Eye (tissue), 1 donor: ENCODE measurements around the gene EFCAB11.

Source experiments
- DNase-seq: peaks from one replicate; pipeline ENCODE4 v3.0.0-alpha.2; 2015

Gene EFCAB11

DNA sequence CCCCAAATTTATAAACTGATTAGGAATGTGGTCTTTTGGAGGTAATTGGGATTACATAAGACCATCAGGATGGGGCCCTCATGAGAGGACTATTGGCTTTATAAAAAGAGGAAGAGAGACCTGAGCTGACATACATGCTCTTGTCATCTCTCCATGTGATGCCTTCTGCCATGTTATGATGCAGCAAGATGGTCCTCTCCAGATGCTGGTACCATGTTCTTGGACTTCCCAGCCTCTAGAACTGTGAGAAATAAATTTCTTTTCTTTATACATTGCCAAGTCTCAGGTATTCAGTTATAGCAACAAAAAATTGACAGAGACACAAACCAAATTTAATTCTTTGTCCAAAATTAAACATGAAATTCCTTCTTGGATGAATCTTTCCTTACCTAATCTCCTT is 92.9 kb downstream of the EFCAB11 start:
- DNase-seq: no peak

DNA sequence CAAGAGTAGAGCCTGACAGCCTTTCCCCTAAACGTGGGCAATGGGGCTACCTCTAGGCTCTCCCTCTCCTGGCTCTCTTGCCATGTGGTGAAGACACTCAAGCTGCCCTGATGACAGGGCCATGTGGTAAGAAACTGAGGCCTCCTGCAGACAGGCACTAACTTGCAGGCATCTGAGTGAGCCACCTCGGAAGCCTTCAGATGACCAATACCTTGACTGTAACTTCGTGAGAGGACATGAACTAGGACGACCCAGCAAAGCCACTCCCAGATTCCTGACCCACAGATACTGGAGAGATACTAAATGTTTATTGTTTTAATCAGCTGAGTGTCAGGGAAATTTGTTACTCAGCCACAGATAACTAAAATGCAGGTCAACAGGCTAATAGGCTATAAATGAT is 96.4 kb downstream of the EFCAB11 start:
- DNase-seq: no peak

DNA sequence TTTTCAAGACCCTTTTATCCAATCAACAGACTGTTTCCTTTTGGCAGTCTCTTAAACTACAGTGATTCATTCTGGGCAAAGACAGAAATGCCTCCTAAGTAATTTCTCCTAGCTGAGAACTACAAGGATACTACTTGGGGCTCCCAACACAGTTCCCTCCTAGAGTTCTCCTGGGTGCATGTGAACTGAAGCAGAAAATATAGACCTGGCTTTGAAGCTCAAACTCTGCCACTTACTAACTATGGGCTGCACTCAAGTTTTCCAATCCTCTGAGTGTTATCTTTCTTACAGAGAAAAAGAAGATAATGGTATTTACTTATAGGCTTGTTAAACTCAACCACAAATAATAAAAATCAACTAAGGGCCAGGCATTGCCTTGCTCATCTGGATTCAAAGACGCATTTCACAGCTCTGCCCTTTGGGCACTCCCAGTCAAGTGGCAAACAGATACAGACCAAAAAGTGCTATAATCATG is 97.6 kb downstream of the EFCAB11 start:
- no peak for DNase-seq

GRCh38 chr14:89855961-89856656 is 98.4 kb downstream of the EFCAB11 start:
- no peak for DNase-seq

DNA sequence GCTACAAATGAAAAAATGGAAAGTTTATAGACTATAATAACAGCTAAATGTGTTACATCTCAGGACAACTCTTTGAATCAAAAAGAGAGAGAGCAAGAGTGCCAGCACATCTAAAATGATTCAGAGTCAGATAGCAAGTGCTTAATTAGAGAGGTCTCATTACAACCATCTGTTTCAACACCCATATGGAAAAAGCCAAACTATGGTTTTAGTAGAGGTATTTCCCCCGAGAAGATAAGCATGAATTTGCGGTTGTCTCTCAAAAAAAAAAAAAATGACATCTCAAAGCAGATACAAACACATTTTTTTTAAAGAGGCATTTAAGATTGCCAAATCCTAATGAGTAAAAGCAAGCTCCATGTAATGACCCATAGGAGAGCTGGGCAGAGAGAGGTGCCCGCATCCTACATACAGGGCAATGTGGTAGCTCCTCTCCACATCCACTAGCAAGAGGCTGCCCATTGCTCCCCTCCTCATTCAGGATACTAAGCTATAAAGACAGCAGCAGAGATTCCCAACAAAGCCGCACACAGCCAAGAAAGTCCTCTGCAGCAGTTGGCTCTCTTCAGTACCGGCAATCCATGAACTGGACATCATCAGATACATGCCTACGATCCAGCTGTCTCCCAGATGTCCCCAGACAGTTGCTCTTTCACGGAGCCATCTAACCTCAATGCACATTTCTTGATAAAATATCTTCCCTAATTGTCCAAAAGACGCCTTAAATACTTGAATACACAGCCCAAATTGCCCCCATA is 100.4 kb downstream of the EFCAB11 start:
- no peak for DNase-seq

DNA sequence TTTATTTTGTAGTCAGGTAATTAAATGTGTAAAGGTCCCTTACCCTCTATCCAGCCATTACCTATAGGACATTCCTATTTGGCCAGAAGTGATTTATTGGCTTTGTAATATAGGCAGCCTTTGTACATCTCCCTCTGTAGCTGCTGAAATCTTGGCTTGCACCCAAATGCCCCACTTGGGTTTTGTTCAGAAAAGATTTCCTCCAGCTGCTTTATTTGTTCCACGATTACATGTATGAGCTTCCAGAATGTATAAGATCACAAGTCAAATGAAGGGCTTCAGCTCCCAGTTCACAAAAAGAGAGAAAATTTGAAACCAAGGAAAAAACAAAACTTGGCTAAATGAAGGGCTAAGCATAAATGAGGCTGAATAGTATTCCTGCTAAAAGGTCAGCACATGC is 103.4 kb downstream of the EFCAB11 start:
- DNase-seq: peak; percentile 36

- no peak for DNase-seq
Observed at GRCh38 chr14:89849931-89850330, 104.6 kb downstream of the EFCAB11 start.

GRCh38 chr14:89848165-89848564 is 106.4 kb downstream of the EFCAB11 start:
- DNase-seq: peak; percentile 8

GRCh38 chr14:89845346-89845745 is 109.2 kb downstream of the EFCAB11 start:
- DNase-seq: no peak

GRCh38 chr14:89844508-89844907 is 110.0 kb downstream of the EFCAB11 start:
- DNase-seq: no peak

DNA sequence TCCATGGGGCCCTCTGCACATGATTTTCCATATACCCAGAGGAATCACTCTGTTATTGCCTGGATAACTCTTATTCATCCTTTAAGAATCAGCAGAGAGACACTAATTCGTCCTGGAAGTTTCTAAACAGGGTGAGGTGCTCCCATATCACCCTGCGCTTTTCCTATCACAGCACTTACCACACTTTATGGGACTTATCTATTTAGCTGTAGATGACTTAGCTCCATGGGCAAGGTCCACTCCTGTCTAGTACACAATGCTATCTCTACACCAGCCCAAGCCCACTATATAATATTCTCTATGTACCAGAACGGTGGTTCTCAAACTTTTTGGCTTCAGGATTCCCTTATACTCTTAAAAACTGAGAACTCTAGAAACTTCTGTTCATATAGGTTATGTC is 111.7 kb downstream of the EFCAB11 start:
- DNase-seq: no peak

- DNase-seq: no peak
Observed at GRCh38 chr14:89841851-89842250, 112.7 kb downstream of the EFCAB11 start.

DNA sequence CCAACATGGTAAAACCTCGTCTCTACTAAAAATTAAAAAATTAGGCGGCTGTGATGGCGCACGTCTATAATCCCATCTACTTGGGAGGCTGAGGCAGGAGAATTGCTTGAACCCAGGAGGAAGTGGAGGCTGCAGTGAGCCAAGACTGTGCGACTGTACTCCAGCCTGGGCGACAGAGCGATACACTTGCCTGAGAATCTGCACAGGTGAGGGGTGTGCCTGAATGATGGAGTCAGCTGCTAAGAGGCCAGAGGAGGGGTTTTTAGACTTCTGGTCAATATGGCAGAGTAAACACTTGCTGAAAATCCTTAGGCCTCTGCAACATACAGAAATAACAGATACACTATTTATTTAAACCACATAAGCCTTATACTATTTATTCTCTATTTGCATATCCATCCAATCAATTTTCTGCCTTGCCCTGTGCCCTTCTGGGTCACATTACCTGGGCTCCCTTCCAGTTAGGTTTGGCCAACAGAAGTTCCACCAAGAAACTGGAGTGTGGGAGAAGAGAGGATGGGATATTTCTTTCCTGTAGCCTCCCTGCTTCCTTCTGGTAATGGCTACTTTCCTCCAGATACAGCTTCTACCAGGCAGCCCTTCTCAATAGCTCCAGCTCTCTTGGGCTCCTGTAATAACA is 117.6 kb downstream of the EFCAB11 start:
- DNase-seq: no peak

GRCh38 chr14:89833661-89834060 is 120.9 kb downstream of the EFCAB11 start:
- no peak for DNase-seq

GRCh38 chr14:89833120-89833532 is 121.4 kb downstream of the EFCAB11 start:
- no peak for DNase-seq

DNA sequence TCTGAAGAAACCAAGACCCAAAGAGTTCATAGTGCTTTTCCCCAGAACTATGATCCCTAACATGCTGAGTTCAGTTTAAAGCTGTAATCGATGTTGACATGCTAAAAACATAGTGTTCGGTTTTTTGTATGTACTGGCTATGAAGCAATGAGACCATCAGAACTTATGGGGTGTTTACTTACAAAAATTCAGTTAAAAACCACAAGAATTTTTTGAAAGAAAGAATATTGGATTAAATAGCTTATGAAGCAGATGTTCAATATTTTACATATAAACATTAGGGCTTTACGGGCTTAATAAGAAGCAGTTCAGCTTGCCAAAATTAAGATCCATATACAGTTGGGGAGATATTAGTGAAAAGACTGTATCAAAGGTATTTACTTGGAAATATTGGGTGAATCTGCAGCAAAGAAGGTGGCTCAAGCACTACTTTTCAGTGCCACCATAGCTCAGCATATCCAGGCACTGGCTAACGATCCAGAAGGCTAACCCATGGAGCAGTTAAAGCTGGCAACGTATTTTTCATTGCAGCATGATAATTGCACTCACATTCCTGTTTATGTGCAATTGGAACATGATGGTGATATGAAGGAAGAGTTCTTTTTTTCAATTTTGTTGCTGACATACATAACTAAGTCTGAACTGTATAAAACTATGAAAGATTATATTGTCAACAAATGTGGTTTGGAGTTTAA is 125.9 kb downstream of the EFCAB11 start:
- DNase-seq: no peak

GRCh38 chr14:89827265-89827664 is 127.3 kb downstream of the EFCAB11 start:
- no peak for DNase-seq

- peak; percentile 75 for DNase-seq
Observed at GRCh38 chr14:89826596-89826995, 127.9 kb downstream of the EFCAB11 start.

- no peak for DNase-seq
Observed at GRCh38 chr14:89823743-89824142, 130.8 kb downstream of the EFCAB11 start.

DNA sequence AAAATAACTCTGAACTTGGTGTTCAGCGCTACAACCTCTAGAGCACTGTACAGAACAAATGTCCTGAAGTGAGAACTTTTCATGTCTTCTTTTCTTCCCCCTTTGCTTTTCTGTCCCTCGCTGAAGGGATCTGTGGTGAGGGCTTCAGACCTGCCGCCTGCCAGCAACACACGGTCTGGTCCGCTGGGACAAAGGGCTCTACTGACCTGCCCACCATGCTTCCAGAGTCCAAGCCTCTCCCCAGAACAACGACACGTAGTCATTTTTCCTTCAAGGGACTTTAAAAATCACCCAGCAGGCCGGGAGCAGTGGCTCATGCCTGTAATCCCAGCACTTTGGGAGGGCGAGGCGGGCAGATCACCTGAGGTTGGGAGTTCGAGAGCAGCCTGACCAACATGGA is 140.4 kb downstream of the EFCAB11 start:
- no peak for DNase-seq

- peak; percentile 46 for DNase-seq
Observed at GRCh38 chr14:89813617-89814031, 140.9 kb downstream of the EFCAB11 start.

DNA sequence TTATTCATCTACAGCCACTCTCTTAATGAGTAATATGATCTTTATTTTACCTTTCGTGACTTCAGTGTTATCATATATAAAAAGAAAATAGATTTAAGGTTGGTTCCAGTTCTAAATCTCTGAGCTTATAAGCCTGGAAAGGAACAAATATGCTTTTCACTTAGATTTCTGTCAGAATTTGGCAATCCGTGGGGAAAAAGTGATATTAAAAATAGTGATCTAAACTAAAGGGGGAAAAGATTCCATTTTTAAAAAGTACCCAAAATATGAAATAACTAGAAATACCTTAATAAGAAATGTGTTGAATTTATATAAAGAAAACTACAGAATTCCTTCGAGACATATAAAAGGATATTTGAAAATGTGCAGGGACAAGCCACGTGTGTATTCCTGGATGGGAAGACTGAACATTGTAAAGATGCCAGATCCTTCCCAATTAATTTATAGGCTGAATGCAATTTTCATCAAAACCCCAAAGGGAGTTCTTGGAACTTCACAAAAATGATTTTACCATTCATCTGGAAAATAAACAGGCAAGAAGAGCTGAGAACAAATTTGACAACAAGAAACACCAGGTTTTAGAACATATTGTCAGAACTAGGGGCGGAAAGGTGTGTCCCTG is 142.5 kb downstream of the EFCAB11 start:
- DNase-seq: no peak

DNA sequence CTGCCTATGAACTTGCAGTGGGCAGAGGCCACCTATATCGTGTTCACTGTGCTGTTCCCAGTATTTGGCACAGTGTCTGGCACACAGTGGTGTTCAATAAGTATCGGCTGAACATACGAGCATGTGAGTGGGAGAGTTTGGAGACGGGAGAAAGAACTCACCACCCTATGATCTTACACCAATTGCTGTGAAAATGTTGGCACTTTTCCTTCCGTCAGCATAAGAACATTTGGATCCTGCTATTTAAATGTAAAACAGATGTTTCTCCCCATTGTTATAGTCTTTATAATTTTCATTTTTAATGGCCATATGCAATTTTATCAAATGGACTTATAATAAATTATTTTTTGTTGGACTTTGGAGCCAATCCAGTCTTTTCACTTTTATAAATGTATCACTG is 144.4 kb downstream of the EFCAB11 start:
- DNase-seq: no peak
